Measurements from ENCODE around the gene TBXA2R. TPM values are rescaled to one million over a fixed set of nuclear protein-coding genes. Genes with fewer than 3 reads are reported as not detected.

The TBXA2R gene
- total RNA-seq, 2 experiments from 2014 or later, result 0.47 to 0.75 TPM

GRCh38 chr19:3638208-3639193, 31.8 kb upstream of the TBXA2R start:
- H3K4me3 Mint-ChIP-seq, result no peak overlapping the region
- Histone ChIP-seq H3K27me3 (ENCODE audit: control insufficient read depth in 1 of 2, insufficient read depth in 2 of 2, low read length in 2 of 2) (no peaks in the 10 kb centered on the region), H3K36me3 (ENCODE audit: insufficient read depth, low read length) (peaks cover 23% of the 10 kb centered on the region), H3K9me3 (ENCODE audit: control insufficient read depth in 1 of 2, insufficient read depth in 1 of 2, low read length in 2 of 2) (no peaks in the 10 kb centered on the region), H3K4me3 (ENCODE audit: low read length) (no peak overlapping the region), H3K27ac (ENCODE audit: low read depth in 1 of 2, low read length in 2 of 2) (no peak overlapping the region), H3K4me1 (ENCODE audit: insufficient read depth, low read length) (no peaks in the 10 kb centered on the region)
- H3K4me1 Mint-ChIP-seq (ENCODE audit: low read depth), result no peaks in the 10 kb centered on the region
- H3K36me3 Mint-ChIP-seq (ENCODE audit: low read depth), result peaks cover 23% of the 10 kb centered on the region
- no peaks in the 10 kb centered on the region for H3K27me3 Mint-ChIP-seq
- ATAC-seq (ENCODE audit: poor library complexity) (no peak), DNase-seq (no peak)
- POLR2A ChIA-PET, result no interaction called here
- TF ChIP-seq, protein P1, sequence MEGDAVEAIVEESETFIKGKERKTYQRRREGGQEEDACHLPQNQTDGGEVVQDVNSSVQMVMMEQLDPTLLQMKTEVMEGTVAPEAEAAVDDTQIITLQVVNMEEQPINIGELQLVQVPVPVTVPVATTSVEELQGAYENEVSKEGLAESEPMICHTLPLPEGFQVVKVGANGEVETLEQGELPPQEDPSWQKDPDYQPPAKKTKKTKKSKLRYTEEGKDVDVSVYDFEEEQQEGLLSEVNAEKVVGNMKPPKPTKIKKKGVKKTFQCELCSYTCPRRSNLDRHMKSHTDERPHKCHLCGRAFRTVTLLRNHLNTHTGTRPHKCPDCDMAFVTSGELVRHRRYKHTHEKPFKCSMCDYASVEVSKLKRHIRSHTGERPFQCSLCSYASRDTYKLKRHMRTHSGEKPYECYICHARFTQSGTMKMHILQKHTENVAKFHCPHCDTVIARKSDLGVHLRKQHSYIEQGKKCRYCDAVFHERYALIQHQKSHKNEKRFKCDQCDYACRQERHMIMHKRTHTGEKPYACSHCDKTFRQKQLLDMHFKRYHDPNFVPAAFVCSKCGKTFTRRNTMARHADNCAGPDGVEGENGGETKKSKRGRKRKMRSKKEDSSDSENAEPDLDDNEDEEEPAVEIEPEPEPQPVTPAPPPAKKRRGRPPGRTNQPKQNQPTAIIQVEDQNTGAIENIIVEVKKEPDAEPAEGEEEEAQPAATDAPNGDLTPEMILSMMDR (IDR thresholded peaks at IDR 0.05), result no peak
- CTCF ChIA-PET, result no interaction called here
- intact Hi-C loops (cut with DNase I, micrococcal nuclease), result no loop called here
- no peak overlapping the region for H3K27ac Mint-ChIP-seq
- no peaks in the 10 kb centered on the region for H3K9me3 Mint-ChIP-seq

DNA sequence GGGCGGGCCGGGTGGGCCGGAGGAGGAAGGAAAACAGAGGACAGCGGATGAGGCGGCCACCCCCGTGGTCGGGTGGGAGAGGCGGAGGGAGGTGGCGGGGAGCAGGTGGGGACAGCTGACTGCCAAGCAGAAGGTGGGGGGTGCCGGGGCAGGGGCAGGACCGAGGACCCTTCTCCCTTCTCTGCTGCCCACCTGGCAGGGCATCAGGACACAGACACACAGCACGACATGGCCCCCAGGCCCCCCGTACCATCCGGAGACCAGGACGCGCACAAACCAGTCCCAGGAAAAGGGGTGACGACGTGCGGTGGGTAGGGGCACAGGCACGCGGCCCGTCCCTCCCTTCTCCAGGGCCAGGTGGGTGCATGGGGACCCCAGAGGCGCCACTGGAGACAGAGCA, 30.9 kb upstream of the TBXA2R start:
- CTCF ChIA-PET, result no interaction called here
- POLR2A ChIA-PET, result no interaction called here
- peaks cover 19% of the 10 kb centered on the region for H3K36me3 ChIP-seq (ENCODE audit: insufficient read depth, low read length)

DNA sequence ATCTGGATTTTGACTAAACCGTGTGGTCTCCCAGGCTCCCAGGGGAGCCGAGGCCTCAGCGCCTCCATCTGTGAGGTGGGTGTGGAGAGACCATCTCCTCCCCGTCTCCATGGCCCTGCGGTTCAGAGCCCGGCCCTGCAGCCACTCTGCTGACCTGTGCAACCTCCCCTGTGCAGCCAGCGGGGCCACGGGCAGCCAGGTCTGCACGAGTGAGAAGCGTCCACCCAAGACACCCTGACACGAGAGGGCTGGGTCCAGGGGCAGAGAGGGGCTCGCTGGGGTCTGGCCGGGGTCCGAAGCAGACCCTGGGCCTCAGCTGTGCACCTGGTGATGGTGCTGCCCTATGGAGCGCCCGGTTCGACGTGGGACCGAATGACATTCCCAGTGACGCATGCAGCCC, 30.3 kb upstream of the TBXA2R start:
- Mint-ChIP-seq H3K4me1 (ENCODE audit: low read depth) (no peaks in the 10 kb centered on the region), H3K27me3 (no peaks in the 10 kb centered on the region), H3K27ac (no peak overlapping the region), H3K9me3 (no peaks in the 10 kb centered on the region), H3K4me3 (no peak overlapping the region), H3K36me3 (ENCODE audit: low read depth) (peaks cover 20% of the 10 kb centered on the region)
- Histone ChIP-seq H3K4me3 (ENCODE audit: low read length) (no peak overlapping the region), H3K27me3 (ENCODE audit: control insufficient read depth in 1 of 2, insufficient read depth in 2 of 2, low read length in 2 of 2) (no peaks in the 10 kb centered on the region), H3K9me3 (ENCODE audit: control insufficient read depth in 1 of 2, insufficient read depth in 1 of 2, low read length in 2 of 2) (no peaks in the 10 kb centered on the region), H3K4me1 (ENCODE audit: insufficient read depth, low read length) (no peaks in the 10 kb centered on the region), H3K27ac (ENCODE audit: low read depth in 1 of 2, low read length in 2 of 2) (no peak overlapping the region), H3K36me3 (ENCODE audit: insufficient read depth, low read length) (peaks cover 14% of the 10 kb centered on the region)
- ATAC-seq (ENCODE audit: poor library complexity), result no peak
- TF ChIP-seq, protein P1 (IDR thresholded peaks at IDR 0.05), result no peak
- CTCF ChIA-PET, result no interaction called here
- DNase-seq, result no peak
- intact Hi-C loops (cut with DNase I, micrococcal nuclease), result no loop called here
- POLR2A ChIA-PET, result no interaction called here

More for the DNA sequence above, 30.9 kb upstream of the TBXA2R start:
- Mint-ChIP-seq H3K4me1 (ENCODE audit: low read depth) (no peaks in the 10 kb centered on the region), H3K4me3 (no peak overlapping the region), H3K27me3 (no peaks in the 10 kb centered on the region), H3K27ac (no peak overlapping the region), H3K9me3 (no peaks in the 10 kb centered on the region), H3K36me3 (ENCODE audit: low read depth) (peaks cover 22% of the 10 kb centered on the region)
- Histone ChIP-seq H3K4me1 (ENCODE audit: insufficient read depth, low read length) (no peaks in the 10 kb centered on the region), H3K9me3 (ENCODE audit: control insufficient read depth in 1 of 2, insufficient read depth in 1 of 2, low read length in 2 of 2) (no peaks in the 10 kb centered on the region), H3K4me3 (ENCODE audit: low read length) (no peak overlapping the region), H3K27ac (ENCODE audit: low read depth in 1 of 2, low read length in 2 of 2) (no peak overlapping the region), H3K27me3 (ENCODE audit: control insufficient read depth in 1 of 2, insufficient read depth in 2 of 2, low read length in 2 of 2) (no peaks in the 10 kb centered on the region)
- DNase-seq, result no peak
- intact Hi-C loops (cut with DNase I, micrococcal nuclease), result no loop called here
- TF ChIP-seq, protein P1 (IDR thresholded peaks at IDR 0.05), result no peak
- no peak for ATAC-seq (ENCODE audit: poor library complexity)

Data from CD4-positive, alpha-beta T cell (primary cell).